Gastrocnemius medialis (tissue), 4 donors: ENCODE data around the gene PTBP2. TPM values are rescaled to one million over a fixed set of nuclear protein-coding genes. Genes with fewer than 3 reads are reported as not detected.

Experiments used
- ATAC-seq, 2 donors: fragments of 150-250 bp; one replicate each; pipeline ENCODE4 v1.9.1; 2016
- DNase-seq, 2 donors: peaks; one replicate each; pipeline ENCODE4 v3.0.0-alpha.2; 2019
- H3K27ac ChIP-seq, 4 donors: fragments of 200-600 bp; sonication (generic); 1 replicate in 1 of 4; 2 replicates in 3 of 4; pipeline ENCODE4 v1.5.1; 2016 to 2018; ENCODE audit warnings: mild to moderate bottlenecking in 2 of 4, moderate library complexity in 1 of 4
- H3K27me3 ChIP-seq, 3 donors: fragments of 200-600 bp; sonication (generic) in 2 of 3; 1 replicate in 1 of 3; 2 replicates in 2 of 3; pipeline versions ENCODE4 v1.5.1 to v1.6.0; 2016 to 2019; ENCODE audit warnings: mild to moderate bottlenecking in 1 of 3, moderate library complexity in 1 of 3
- H3K36me3 ChIP-seq, 2 donors: fragments of 200-600 bp; sonication (generic) in 1 of 2; one replicate each; pipeline ENCODE4 v1.5.1; 2017 to 2018
- H3K4me1 ChIP-seq, 2 donors: fragments of 200-600 bp; sonication (generic) in 1 of 2; one replicate each; pipeline ENCODE4 v1.5.1; 2016 to 2017; ENCODE audit warnings: mild to moderate bottlenecking in 2 of 2
- H3K4me3 ChIP-seq, 4 donors: fragments of 200-600 bp; sonication (generic) in 3 of 4; 1 replicate in 1 of 4; 2 replicates in 3 of 4; pipeline ENCODE4 v1.5.1; 2016 to 2019; ENCODE audit warnings: mild to moderate bottlenecking in 2 of 4
- H3K9me3 ChIP-seq, 3 donors: fragments of 200-600 bp; sonication (generic) in 2 of 3; 1 replicate in 1 of 3; 2 replicates in 2 of 3; pipeline ENCODE4 v1.5.1; 2016 to 2019
- CTCF ChIP-seq, 5 experiments: fragments of 450-650 bp in 3 of 5; fragments of 200-600 bp in 2 of 5; sonication (generic) in 2 of 5; IDR thresholded peaks in 4 of 5; conservative IDR thresholded peaks in 1 of 5; 1 replicate in 4 of 5; 2 replicates in 1 of 5; pipeline ENCODE4 v1.5.1; 2016 to 2019; ENCODE audit warnings: antibody characterized with exemption in 5 of 5, mild to moderate bottlenecking in 3 of 5, moderate library complexity in 3 of 5
- POLR2A ChIP-seq, 2 donors: fragments of 450-650 bp; IDR thresholded peaks; one replicate each; pipeline ENCODE4 v1.6.1; 2017; ENCODE audit warnings: antibody characterized with exemption in 2 of 2, mild to moderate bottlenecking in 2 of 2, moderate library complexity in 2 of 2
- in situ Hi-C, 4 donors: fragments of 200-750 bp; cut with MboI; loops; one replicate each; pipeline versions ENCODE4 v1.15.0 to v1.8.0; 2017; ENCODE audit warnings: low sequenced_read_pairs in 4 of 4
- intact Hi-C: fragments of 100-400 bp; cut with DNase I; formaldehyde crosslinking; loops from one replicate; pipeline ENCODE4 v1.15.1; 2023; ENCODE audit warnings: low total_unique reads
- total RNA-seq, 4 donors: library from RNA; depleted of rRNA; stranded (reverse); fragments of >200 nt; gene quantifications; one replicate each; pipeline versions ENCODE4 v1.1.0 to v1.2.3, GENCODE V29; 2016

Gene PTBP2
- total RNA-seq, 4 donors from 2014 or later = 21.4 to 33.0 (median 26.5) TPM

- no peaks in the 10 kb centered on the region for H3K9me3 ChIP-seq
- in situ Hi-C loops = no loop called here
These were observed 6.1 kb upstream of the PTBP2 start for GRCh38 chr1:96715482-96715881.

GRCh38 chr1:96721053-96721415 is 550 bp upstream of the PTBP2 start:
- H3K9me3 ChIP-seq = no peaks in the 10 kb centered on the region
- DNase-seq = no peak
- intact Hi-C loops (loop anchor here (5.0 kb wide), 1 partner anchor 124 kb away; no protein-coding TSS in a partner anchor), in situ Hi-C loops (no loop called here)
- TF ChIP-seq CTCF (IDR thresholded peaks at IDR 0.05 in 4 of 5, conservative IDR thresholded peaks at IDR 0.05 in 1 of 5) (no peak), POLR2A (IDR thresholded peaks at IDR 0.05) (no peak)
- H3K27me3 ChIP-seq = no peaks in the 10 kb centered on the region
- peak overlapping the region; percentile 96 to 98 (median 97) for H3K27ac ChIP-seq
- H3K4me3 ChIP-seq = peak overlapping the region; percentile 91 to 99 (median 97)
- peaks cover 12 to 18% of the 10 kb centered on the region in 2 donors for H3K4me1 ChIP-seq
- no peaks in the 10 kb centered on the region for H3K36me3 ChIP-seq
- peak; percentile 2 to 3 for ATAC-seq

More at GRCh38 chr1:96715482-96715881, 6.1 kb upstream of the PTBP2 start:
- Histone ChIP-seq H3K27me3 (no peaks in the 10 kb centered on the region), H3K27ac (no peak overlapping the region), H3K4me1 (no peaks in the 10 kb centered on the region), H3K36me3 (no peaks in the 10 kb centered on the region), H3K4me3 (no peak overlapping the region)
- DNase-seq (no peak), ATAC-seq (no peak)
- intact Hi-C loops = no loop called here
- TF ChIP-seq POLR2A (IDR thresholded peaks at IDR 0.05) (no peak), CTCF (IDR thresholded peaks at IDR 0.05 in 4 of 5, conservative IDR thresholded peaks at IDR 0.05 in 1 of 5) (no peak)

GRCh38 chr1:96722161-96722922 is 758 bp downstream of the PTBP2 start:
- DNase-seq = peak; percentile 34 to 43
- H3K4me3 ChIP-seq = peak overlapping the region; percentile 91 to 99 (median 97)
- peak overlapping the region; percentile 96 to 98 (median 97) for H3K27ac ChIP-seq
- in situ Hi-C loops (no loop called here), intact Hi-C loops (loop anchor here (5.0 kb wide), 1 partner anchor 125 kb away; no protein-coding TSS in a partner anchor)
- peak; percentile 81 to 84 for ATAC-seq
- no peaks in the 10 kb centered on the region for H3K27me3 ChIP-seq
- H3K9me3 ChIP-seq = no peaks in the 10 kb centered on the region
- no peak for TF ChIP-seq CTCF (IDR thresholded peaks at IDR 0.05 in 4 of 5, conservative IDR thresholded peaks at IDR 0.05 in 1 of 5)
- TF ChIP-seq POLR2A (IDR thresholded peaks at IDR 0.05) = peak in 1 of 2 donors; percentile 11
- peaks cover 13 to 18% of the 10 kb centered on the region in 2 donors for H3K4me1 ChIP-seq
- H3K36me3 ChIP-seq = no peaks in the 10 kb centered on the region

GRCh38 chr1:96722958-96723357 is 1.4 kb downstream of the PTBP2 start:
- H3K4me1 ChIP-seq = peaks cover 18 to 19% of the 10 kb centered on the region in 2 donors
- no peak for ATAC-seq
- H3K27ac ChIP-seq = peak overlapping the region; percentile 96 to 98 (median 97)
- in situ Hi-C loops = no loop called here
- TF ChIP-seq POLR2A (IDR thresholded peaks at IDR 0.05) = no peak
- DNase-seq = no peak
- no peaks in the 10 kb centered on the region for H3K36me3 ChIP-seq
- peak overlapping the region; percentile 91 to 99 (median 97) for H3K4me3 ChIP-seq
- intact Hi-C loops = loop anchor here (5.0 kb wide), 1 partner anchor 126 kb away; no protein-coding TSS in a partner anchor
- H3K9me3 ChIP-seq = no peaks in the 10 kb centered on the region
- no peaks in the 10 kb centered on the region for H3K27me3 ChIP-seq

- in situ Hi-C loops = no loop called here
- intact Hi-C loops = loop anchor here (5.0 kb wide), 1 partner anchor 126 kb away; no protein-coding TSS in a partner anchor
These were observed 1.8 kb downstream of the PTBP2 start for GRCh38 chr1:96723377-96723776.

More at GRCh38 chr1:96723377-96723776, 1.8 kb downstream of the PTBP2 start:
- Histone ChIP-seq H3K27me3 (no peaks in the 10 kb centered on the region), H3K9me3 (no peaks in the 10 kb centered on the region), H3K4me3 (peak overlapping the region; percentile 91 to 99 (median 97)), H3K36me3 (no peaks in the 10 kb centered on the region), H3K4me1 (peaks cover 20 to 21% of the 10 kb centered on the region in 2 donors), H3K27ac (peak overlapping the region; percentile 96 to 98 (median 97))
- no peak for TF ChIP-seq POLR2A (IDR thresholded peaks at IDR 0.05)
- TF ChIP-seq CTCF (IDR thresholded peaks at IDR 0.05 in 4 of 5, conservative IDR thresholded peaks at IDR 0.05 in 1 of 5) = no peak
- ATAC-seq (no peak), DNase-seq (no peak)
